SJCRH30 (cell line): ENCODE measurements around the gene COX7A1. TPM values are rescaled to one million over a fixed set of nuclear protein-coding genes. Genes with fewer than 3 reads are reported as not detected.

Experiments
- DNase-seq, 2 experiments: peaks; one replicate each; pipeline ENCODE4 v3.0.0-alpha.2; 2015 to 2020
- H3K27ac ChIP-seq: fragments of 250-450 bp; sonication (Bioruptor Pico); 2 replicates; pipeline ENCODE4 v1.5.1; 2020; ENCODE audit warnings: mild to moderate bottlenecking, moderate library complexity
- H3K27me3 ChIP-seq: fragments of 250-450 bp; sonication (Bioruptor Pico); 2 replicates; pipeline ENCODE4 v1.5.1; 2020; ENCODE audit warnings: mild to moderate bottlenecking, moderate library complexity
- H3K36me3 ChIP-seq: fragments of 250-450 bp; sonication (Bioruptor Pico); 2 replicates; pipeline ENCODE4 v1.5.1; 2020; ENCODE audit warnings: mild to moderate bottlenecking, moderate library complexity
- H3K4me1 ChIP-seq: fragments of 250-450 bp; sonication (Bioruptor Pico); 2 replicates; pipeline ENCODE4 v1.5.1; 2020; ENCODE audit warnings: mild to moderate bottlenecking, moderate library complexity
- H3K4me3 ChIP-seq: fragments of 250-450 bp; sonication (Bioruptor Pico); 2 replicates; pipeline ENCODE4 v1.5.1; 2020; ENCODE audit warnings: mild to moderate bottlenecking, moderate library complexity
- H3K9me3 ChIP-seq: fragments of 250-450 bp; sonication (Bioruptor Pico); replicated peaks from 2 replicates; pipeline ENCODE4 v1.5.1; 2020; ENCODE audit warnings: mild to moderate bottlenecking, moderate library complexity
- total RNA-seq: library from RNA; depleted of rRNA; stranded (reverse); fragments of >200 nt; shearing (Covaris generic); gene quantifications from 2 replicates; pipeline ENCODE4 v1.2.3, GENCODE V29; 2014

The COX7A1 gene
- total RNA-seq, 1 experiment from 2014 or later, result not detected

DNA sequence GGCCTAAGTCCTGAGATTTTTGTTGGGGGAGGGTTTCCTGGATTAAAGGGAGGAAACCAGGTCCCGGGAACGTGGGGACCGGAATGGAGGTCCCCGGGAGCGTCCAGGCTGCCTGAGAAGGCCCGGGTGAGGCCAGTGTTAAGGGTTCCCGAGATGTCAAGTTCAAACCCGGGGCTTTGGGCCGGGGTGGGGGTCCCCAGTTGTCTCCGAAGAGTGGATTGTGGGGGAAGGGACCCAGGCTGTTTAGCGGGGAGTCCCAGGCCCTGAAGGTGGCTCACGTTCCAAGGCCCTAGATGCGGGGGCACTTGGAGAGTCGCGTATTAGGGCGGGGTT, 262 bp downstream of the COX7A1 start:
- no peak overlapping the region for H3K27ac ChIP-seq
- no peaks in the 10 kb centered on the region for H3K27me3 ChIP-seq
- DNase-seq, result no peak
- no peak overlapping the region for H3K4me3 ChIP-seq
- peaks cover 3% of the 10 kb centered on the region; the same call in 1 of the 2 replicates for H3K4me1 ChIP-seq
- no peaks in the 10 kb centered on the region; the same call in 1 of the 2 replicates for H3K9me3 ChIP-seq
- peaks cover 64% of the 10 kb centered on the region for H3K36me3 ChIP-seq

DNA sequence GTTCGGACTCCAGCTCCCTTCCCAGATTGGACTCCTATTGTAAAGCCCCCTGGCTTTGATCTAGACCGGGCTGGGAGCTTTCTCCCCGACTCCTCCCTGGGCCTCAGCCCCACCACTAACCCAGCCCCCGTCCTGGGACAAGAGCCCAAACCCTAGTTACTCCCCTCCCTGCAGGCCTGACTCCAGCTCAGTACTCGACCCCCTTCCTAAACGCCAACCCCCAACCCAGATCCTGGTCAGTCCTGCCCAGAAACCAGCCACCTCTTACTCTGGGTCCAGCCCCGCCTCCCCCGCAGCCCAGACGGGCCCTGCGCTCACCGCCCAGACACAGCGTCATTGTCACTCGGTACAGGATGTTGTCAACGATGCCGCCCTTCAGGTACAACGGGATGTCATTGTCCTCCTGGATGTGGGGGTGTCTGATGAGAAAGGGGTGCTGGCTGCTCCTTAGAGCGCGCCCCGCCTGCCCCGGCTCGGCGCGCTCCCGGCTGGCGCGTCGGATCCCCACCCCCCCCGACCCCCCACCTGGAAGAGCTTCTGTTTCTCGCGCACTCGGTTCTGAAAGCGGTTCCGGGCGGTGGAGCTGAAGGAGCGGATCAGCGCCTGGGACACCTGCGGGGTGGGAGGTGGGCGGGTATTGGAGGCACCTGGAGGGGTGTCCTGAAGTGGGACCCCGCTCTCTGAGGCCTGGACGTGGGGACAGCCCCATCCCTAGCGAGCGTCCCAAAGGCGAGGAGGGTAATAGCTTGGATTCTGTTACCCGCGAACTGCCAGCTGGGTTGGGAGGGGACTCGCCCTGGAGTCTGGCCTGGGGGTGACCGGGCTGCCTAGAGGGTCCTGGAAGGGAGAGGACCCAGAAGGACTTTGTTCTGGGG, 866 bp downstream of the COX7A1 start:
- no peaks in the 10 kb centered on the region; the same call in 1 of the 2 replicates for H3K9me3 ChIP-seq
- H3K27me3 ChIP-seq, result no peaks in the 10 kb centered on the region
- peaks cover 3% of the 10 kb centered on the region; the same call in 1 of the 2 replicates for H3K4me1 ChIP-seq
- no peak overlapping the region for H3K4me3 ChIP-seq
- DNase-seq, result no peak
- H3K27ac ChIP-seq, result no peak overlapping the region
- peaks cover 70% of the 10 kb centered on the region for H3K36me3 ChIP-seq

DNA sequence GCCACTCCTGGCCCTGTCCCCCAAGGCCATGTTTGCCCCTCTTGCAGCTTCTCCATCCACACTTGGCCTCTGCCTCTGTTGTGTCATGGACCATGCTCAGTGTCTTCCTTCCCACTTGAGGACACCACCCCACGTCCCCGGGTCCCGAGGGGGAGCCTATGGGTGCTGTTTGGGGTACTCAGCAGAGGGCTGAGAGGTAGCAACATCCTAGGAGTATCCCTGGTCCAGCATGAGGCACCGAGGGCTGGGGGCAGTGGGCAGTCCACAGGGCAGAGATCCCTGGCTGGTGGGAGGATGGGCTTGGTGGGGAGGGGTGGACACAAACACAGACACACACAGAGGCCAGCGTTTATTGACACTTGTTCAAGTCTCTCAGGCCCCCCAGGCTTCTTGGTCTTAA, 1.7 kb downstream of the COX7A1 start:
- H3K27ac ChIP-seq, result no peak overlapping the region
- H3K36me3 ChIP-seq, result peaks cover 78% of the 10 kb centered on the region

DNA sequence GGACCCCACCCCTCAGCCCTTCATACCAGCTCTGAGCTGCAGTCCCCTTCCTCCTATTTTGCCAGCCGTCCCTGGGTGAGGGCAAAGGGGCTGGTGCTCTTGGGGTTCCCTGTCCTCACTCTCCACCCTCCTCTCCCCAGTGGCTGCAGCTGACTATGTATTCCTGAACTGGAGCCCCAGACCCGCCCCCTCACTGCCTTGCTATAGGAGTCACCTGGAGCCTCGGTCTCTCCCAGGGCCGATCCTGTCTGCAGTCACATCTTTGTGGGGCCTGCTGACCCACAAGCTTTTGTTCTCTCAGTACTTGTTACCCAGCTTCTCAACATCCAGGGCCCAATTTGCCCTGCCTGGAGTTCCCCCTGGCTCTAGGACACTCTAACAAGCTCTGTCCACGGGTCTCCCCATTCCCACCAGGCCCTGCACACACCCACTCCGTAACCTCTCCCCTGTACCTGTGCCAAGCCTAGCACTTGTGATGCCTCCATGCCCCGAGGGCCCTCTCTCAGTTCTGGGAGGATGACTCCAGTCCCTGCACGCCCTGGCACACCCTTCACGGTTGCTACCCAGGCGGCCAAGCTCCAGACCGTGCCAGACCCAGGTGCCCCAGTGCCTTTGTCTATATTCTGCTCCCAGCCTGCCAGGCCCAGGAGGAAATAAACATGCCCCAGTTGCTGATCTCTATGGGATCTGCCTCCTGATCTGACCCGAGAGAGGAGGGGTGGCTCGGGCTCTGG, 2.4 kb downstream of the COX7A1 start:
- Histone ChIP-seq H3K27ac (no peak overlapping the region), H3K4me1 (no peaks in the 10 kb centered on the region), H3K4me3 (no peak overlapping the region), H3K27me3 (no peaks in the 10 kb centered on the region), H3K9me3 (no peaks in the 10 kb centered on the region; the same call in 1 of the 2 replicates), H3K36me3 (peaks cover 85% of the 10 kb centered on the region)
- DNase-seq, result no peak

More for the DNA sequence above, 1.7 kb downstream of the COX7A1 start:
- DNase-seq, result no peak
- Histone ChIP-seq H3K27me3 (no peaks in the 10 kb centered on the region), H3K9me3 (no peaks in the 10 kb centered on the region; the same call in 1 of the 2 replicates), H3K4me3 (no peak overlapping the region), H3K4me1 (peaks cover 3% of the 10 kb centered on the region; the same call in 1 of the 2 replicates)

- Histone ChIP-seq H3K4me1 (peaks cover 5% of the 10 kb centered on the region; the same call in 1 of the 2 replicates), H3K9me3 (no peaks in the 10 kb centered on the region), H3K27me3 (no peaks in the 10 kb centered on the region), H3K27ac (no peak overlapping the region), H3K36me3 (peaks cover 69% of the 10 kb centered on the region), H3K4me3 (no peak overlapping the region)
- no peak for DNase-seq
Observed at GRCh38 chr19:36144624-36145023, 7.6 kb downstream of the COX7A1 start.

GRCh38 chr19:36142496-36142895, 9.8 kb downstream of the COX7A1 start:
- Histone ChIP-seq H3K4me1 (peaks cover 5% of the 10 kb centered on the region; the same call in 1 of the 2 replicates), H3K27me3 (no peaks in the 10 kb centered on the region), H3K9me3 (no peaks in the 10 kb centered on the region), H3K4me3 (no peak overlapping the region), H3K27ac (no peak overlapping the region), H3K36me3 (peaks cover 53% of the 10 kb centered on the region)
- no peak for DNase-seq

DNA sequence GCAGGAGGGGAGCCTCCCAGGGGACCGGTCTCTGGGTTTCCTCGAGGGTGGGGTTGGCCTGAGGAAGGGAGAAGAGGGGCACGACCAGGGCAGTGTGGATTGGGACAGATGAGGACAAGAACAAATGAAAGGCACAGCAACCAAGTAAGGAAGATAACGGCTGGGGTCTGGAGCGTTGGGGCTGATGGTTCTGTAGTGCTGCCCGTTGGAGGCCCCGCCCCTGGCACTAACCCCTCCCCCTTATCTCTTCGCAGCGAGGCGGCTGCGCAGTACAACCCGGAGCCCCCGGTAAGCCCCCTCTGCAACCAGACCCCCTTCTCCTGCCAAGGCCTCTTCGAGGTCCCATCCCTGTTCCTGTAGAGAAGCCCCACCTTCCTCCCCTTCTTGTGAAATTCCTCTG, 10.2 kb downstream of the COX7A1 start:
- H3K4me3 ChIP-seq, result no peak overlapping the region
- H3K9me3 ChIP-seq, result no peaks in the 10 kb centered on the region
- peaks cover 49% of the 10 kb centered on the region for H3K36me3 ChIP-seq
- no peaks in the 10 kb centered on the region for H3K27me3 ChIP-seq
- peaks cover 5% of the 10 kb centered on the region; the same call in 1 of the 2 replicates for H3K4me1 ChIP-seq
- no peak overlapping the region for H3K27ac ChIP-seq
- DNase-seq, result no peak

- H3K36me3 ChIP-seq, result peaks cover 41% of the 10 kb centered on the region
- H3K9me3 ChIP-seq, result no peaks in the 10 kb centered on the region
- peak overlapping the region; percentile 6; the same call in 1 of the 2 replicates for H3K27ac ChIP-seq
- no peaks in the 10 kb centered on the region for H3K27me3 ChIP-seq
- peak overlapping the region; percentile 91 for H3K4me3 ChIP-seq
- H3K4me1 ChIP-seq, result peaks cover 5% of the 10 kb centered on the region; the same call in 1 of the 2 replicates
- peak; percentile 83 to 90 for DNase-seq
Observed at GRCh38 chr19:36141039-36141927, 11.0 kb downstream of the COX7A1 start.

- Histone ChIP-seq H3K4me3 (peak overlapping the region; percentile 91), H3K27ac (peak overlapping the region; percentile 85), H3K4me1 (peaks cover 5% of the 10 kb centered on the region; the same call in 1 of the 2 replicates), H3K27me3 (no peaks in the 10 kb centered on the region), H3K36me3 (peaks cover 33% of the 10 kb centered on the region), H3K9me3 (no peaks in the 10 kb centered on the region)
- peak; percentile 70 to 73 for DNase-seq
Observed at GRCh38 chr19:36140304-36141038, 11.8 kb downstream of the COX7A1 start.

- H3K27ac ChIP-seq, result peak within 1 kb of the TSS; percentile 85
- no peaks in the 10 kb centered on the region for H3K9me3 ChIP-seq
- peak; percentile 97 to 98 for DNase-seq
- peaks cover 25% of the 10 kb centered on the region for H3K36me3 ChIP-seq
- H3K4me1 ChIP-seq, result peaks cover 5% of the 10 kb centered on the region; the same call in 1 of the 2 replicates
- H3K27me3 ChIP-seq, result no peaks in the 10 kb centered on the region
- H3K4me3 ChIP-seq, result peak within 1 kb of the TSS; percentile 91
Observed at GRCh38 chr19:36139473-36140303, 12.6 kb downstream of the COX7A1 start, which contains the start of gene CAPNS1. Gene CAPNS1, plus strand, starts transcription at chr19:36140066. Its CDS starts 946 bp downstream, at chr19:36141012.

DNA sequence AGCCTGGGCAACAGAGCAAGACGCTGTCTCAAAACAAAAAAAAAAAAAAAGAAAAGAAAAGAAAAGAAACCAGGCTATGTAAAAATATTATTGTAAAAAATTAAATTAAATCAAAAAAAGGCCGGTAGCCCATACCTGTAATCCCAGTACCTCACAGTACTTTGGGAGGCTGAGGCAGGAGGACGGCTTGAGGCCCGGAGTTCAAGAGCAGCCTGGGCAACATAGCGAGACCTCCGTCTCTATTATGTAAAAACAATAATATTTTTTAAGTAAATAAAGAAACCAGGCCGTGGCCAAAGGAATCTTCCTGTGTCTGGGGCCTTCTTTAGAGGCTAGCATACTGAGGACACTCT, 13.2 kb downstream of the COX7A1 start:
- H3K4me1 ChIP-seq, result peaks cover 5% of the 10 kb centered on the region; the same call in 1 of the 2 replicates
- no peaks in the 10 kb centered on the region for H3K27me3 ChIP-seq
- H3K4me3 ChIP-seq, result peak overlapping the region; percentile 91
- H3K27ac ChIP-seq, result peak overlapping the region; percentile 85
- peaks cover 19% of the 10 kb centered on the region for H3K36me3 ChIP-seq
- no peaks in the 10 kb centered on the region for H3K9me3 ChIP-seq
- DNase-seq, result no peak

- DNase-seq, result peak in 1 of 2 experiments; percentile 34
- Histone ChIP-seq H3K9me3 (no peaks in the 10 kb centered on the region), H3K27ac (no peak overlapping the region), H3K4me1 (peaks cover 5% of the 10 kb centered on the region; the same call in 1 of the 2 replicates), H3K27me3 (no peaks in the 10 kb centered on the region), H3K4me3 (no peak overlapping the region), H3K36me3 (peaks cover 7% of the 10 kb centered on the region)
Observed at GRCh38 chr19:36136964-36137686, 15.1 kb downstream of the COX7A1 start.
